GM19043 (cell line): Measurements from ENCODE around the gene KLF3.

Source experiments
- ATAC-seq: cut with Tn5 transposase; IDR thresholded peaks from one replicate; pipeline ENCODE4 v1.9.1; 2021; ENCODE audit warnings: low read depth; ENCODE audit not compliant: unreplicated experiment

KLF3 gene

GRCh38 chr4:38692421-38692820, 28.4 kb downstream of the KLF3 start:
- no peak for ATAC-seq

DNA sequence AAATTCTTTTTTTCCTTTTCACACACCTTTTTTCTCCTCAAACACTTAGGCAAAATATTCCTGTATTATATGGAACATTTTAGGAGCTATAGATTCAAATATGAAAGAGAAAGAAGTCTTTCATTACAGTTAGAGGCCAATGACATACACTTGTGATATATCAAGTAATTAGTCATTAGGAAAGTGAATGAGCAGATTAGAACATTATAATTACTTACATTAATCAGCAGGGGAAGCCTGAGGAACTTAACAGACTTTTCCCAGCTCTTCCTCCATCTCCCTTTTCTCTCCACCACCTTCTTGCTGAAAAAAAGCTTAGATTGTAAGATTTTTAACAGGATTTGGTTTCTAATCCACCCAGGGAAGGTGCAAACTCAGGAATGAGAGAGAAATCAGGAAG, 29.6 kb downstream of the KLF3 start:
- ATAC-seq = no peak

GRCh38 chr4:38694330-38694729, 30.3 kb downstream of the KLF3 start:
- no peak for ATAC-seq

DNA sequence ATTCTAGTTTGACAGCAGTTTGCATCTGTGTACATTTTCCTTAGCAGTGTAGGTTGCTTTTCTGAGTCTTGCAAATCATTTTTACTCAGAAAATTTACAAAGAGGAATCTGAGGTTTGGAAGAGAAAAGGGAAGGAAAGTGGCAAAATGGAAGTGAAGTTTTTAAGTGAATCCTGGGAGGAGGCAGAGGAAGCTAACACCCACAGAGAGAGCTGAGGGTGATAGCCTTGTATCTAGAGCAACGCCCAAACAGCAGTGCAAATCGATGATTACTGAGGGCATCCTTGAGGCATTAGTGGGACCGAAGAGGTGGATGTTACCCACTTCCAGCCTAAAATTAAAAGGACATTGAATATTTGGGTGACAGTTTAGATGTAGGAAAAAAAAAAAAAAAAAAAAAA, 31.8 kb downstream of the KLF3 start:
- no peak for ATAC-seq

- ATAC-seq = no peak
These were observed 32.7 kb downstream of the KLF3 start for GRCh38 chr4:38696697-38697096.

GRCh38 chr4:38698176-38698575, 34.2 kb downstream of the KLF3 start:
- ATAC-seq = no peak

- no peak for ATAC-seq
These were observed 35.1 kb downstream of the KLF3 start for GRCh38 chr4:38699112-38699511.

GRCh38 chr4:38703635-38704034, 39.6 kb downstream of the KLF3 start:
- ATAC-seq = no peak

DNA sequence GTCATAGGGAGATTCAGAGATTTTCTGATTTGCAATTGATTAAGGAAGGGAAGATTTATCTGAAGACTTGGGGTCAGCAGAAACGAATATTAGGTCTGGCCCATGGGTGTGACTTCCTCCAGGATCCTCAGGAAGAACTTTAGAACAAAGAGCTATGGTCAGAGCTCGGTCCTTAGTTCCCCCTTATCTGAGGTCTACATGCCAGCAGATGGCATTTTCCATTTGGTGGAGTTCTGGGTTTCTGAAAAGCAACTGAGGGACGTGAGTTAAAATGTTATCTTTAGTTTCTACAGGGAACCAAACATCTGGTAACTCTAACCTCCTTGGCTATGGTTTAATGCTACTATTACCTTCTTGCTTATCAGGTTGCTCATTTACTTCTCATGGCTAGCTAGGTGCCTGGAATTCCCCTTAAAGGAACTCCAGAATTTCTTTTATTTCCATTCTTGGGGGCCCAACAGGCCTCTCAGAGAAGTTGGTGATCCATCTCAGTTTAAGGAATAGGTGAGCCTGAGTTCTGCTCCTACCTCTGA, 40.7 kb downstream of the KLF3 start:
- ATAC-seq = no peak

GRCh38 chr4:38706301-38706700, 42.3 kb downstream of the KLF3 start:
- no peak for ATAC-seq

DNA sequence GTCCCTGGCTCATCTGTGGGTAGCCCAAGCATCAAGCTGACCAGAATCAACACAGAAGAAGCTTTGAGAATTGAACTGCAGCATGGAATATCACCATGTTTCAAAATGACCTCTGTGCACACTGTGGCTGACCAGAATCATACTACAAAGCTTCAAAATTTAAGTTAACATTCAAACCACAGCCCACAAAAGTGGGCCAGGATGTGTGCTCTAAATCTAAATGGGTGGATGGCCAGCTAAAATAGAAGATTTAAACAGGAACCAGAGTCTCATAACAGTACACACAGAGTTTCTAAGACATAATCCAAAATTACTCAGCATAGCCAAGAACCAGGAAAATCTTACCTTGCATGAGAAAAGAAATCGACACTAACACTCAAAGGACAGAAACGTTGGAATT, 46.1 kb downstream of the KLF3 start:
- peak; percentile 72 for ATAC-seq

- no peak for ATAC-seq
These were observed 47.1 kb downstream of the KLF3 start for GRCh38 chr4:38711066-38711465.

DNA sequence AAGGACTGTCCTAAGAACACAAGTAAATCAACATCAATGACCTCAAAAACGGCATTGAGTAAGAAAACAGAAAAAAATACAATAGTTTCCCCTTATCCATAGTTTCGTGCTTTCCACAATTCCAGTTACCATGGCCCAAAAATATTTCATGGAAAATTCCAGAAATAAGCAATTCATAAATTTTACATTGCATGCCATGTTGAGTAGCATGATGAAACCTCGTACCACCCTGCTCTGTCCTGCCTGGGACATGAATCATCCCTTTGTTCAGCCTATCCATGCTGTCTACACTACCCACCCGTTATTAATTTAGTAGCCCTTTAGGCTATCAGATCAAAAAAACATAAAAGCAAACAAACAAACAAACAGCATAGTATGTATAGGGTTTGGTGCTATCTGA, 51.1 kb downstream of the KLF3 start:
- ATAC-seq = no peak

GRCh38 chr4:38716256-38716655, 52.3 kb downstream of the KLF3 start:
- no peak for ATAC-seq

GRCh38 chr4:38717604-38718003, 53.6 kb downstream of the KLF3 start:
- ATAC-seq = no peak

DNA sequence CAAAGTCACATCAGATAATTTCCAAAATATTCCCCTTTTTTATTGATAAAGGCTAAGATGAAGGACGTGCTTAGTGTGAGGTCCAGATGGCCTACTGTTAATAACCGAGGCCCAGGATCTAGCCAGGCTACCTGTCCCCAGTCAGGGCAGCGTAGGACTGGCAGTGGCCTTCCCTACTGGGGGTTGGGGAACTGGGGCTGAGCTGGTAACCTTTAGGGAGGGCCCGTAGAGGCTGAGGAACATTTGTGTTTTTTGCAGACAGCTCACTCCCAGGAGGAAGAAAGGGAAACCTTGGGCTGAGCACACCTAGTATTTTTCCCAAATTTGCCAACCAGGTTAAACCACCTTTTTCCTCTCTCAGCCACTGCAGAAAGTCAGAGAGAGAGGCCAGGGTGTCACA, 59.1 kb downstream of the KLF3 start:
- no peak for ATAC-seq

GRCh38 chr4:38723726-38724474, 59.9 kb downstream of the KLF3 start:
- no peak for ATAC-seq

GRCh38 chr4:38724475-38724808, 60.4 kb downstream of the KLF3 start:
- no peak for ATAC-seq

GRCh38 chr4:38728631-38729141, 64.7 kb downstream of the KLF3 start:
- ATAC-seq = no peak

GRCh38 chr4:38730493-38730829, 66.5 kb downstream of the KLF3 start:
- ATAC-seq = no peak

DNA sequence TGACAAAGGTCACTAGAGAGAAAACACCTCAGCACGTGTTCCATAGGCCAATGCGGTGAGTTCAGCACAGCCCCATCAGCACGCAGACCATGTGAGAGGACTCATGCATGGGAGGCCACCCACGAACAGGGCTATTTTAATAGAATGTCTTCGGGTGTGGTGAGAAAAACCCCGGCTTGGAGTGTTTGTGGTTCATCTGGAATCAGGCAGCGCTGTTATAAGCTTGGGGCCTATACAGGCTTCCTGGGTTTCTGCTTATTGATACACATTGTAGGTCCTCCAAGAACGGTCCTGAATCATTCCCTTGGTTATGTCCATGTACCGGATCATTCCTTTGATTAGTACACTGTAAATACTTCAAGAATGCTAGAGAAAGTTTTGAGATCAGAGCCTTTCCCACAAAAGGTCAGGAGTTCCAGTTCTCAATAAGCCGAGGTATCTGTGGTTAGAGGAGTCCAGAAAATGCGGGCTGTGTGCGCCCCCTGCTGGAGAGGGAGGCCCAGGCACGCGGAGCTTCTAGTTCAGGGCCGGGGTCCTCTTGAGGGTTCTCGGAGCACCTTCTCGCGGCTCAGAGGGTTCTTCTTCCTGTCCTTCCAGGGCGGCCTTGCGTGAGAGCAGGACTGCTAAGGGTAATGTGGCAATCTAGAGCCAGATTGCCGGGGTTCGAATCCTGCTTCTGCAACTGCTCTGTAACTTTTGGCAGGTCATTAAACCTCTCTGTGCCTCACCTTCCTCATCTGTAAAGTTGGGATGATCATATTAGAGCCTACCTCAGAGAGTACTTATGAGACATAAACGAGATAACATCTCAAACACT, 67.0 kb downstream of the KLF3 start:
- ATAC-seq = peak; percentile 92

DNA sequence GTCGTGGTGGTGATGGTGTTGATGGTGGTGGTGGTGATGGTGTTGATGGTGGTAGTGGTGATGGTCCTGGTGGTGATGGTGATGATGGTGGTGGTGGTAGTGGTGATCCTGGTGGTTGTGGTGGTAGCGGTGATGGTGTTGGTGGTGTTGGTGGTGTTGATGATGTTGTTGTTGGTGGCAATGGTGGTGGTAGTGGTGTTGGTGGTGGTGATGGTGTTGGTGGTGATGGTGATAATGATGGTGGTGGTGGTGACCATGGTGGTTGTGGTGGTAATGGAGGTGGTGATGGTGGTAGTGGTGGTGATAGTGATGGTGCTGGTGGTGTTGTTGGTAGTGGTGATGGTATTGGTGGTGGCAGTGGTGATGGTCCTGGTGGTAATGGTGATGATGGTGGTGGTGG, 69.7 kb downstream of the KLF3 start:
- no peak for ATAC-seq
